Kidney (tissue), 14 donors: Measurements from ENCODE around the gene AP1M1. TPM values are rescaled to one million over a fixed set of nuclear protein-coding genes. Genes with fewer than 3 reads are reported as not detected.
A peak's percentile ranks its signal among the peaks of the same experiment; 100 is the strongest.

Source experiments
- DNase-seq, 5 donors: peaks; one replicate each; pipeline ENCODE4 v3.0.0-alpha.2; 2013 to 2020
- FAIRE-seq: peaks from 2 replicates; lab custom pipeline; 2012; peaks lifted over from hg19 to GRCh38; lab: Jason Lieb, UNC
- H3K27ac ChIP-seq, 2 donors: one replicate each; pipeline ENCODE4 v1.7.0; 2013; ENCODE audit warnings: low read depth in 2 of 2, low read length in 2 of 2, inconsistent platforms in 1 of 2
- H3K27me3 ChIP-seq: one replicate; pipeline ENCODE4 v1.7.1; 2013; ENCODE audit warnings: low read length, inconsistent platforms; ENCODE audit not compliant: control insufficient read depth, insufficient read depth
- H3K36me3 ChIP-seq, 3 donors: one replicate each; pipeline versions ENCODE4 v1.7.0 to v1.7.1; 2013; ENCODE audit warnings: low read length in 3 of 3, control low read depth in 1 of 3, inconsistent platforms in 1 of 3; ENCODE audit not compliant: insufficient read depth in 3 of 3, control insufficient read depth in 2 of 3
- H3K4me1 ChIP-seq, 3 donors: one replicate each; pipeline versions ENCODE4 v1.7.0 to v1.7.1; 2013; ENCODE audit warnings: low read length in 3 of 3, inconsistent platforms in 1 of 3, low read depth in 1 of 3; ENCODE audit not compliant: control insufficient read depth in 2 of 3, insufficient read depth in 2 of 3
- H3K4me3 ChIP-seq, 3 donors: one replicate each; pipeline versions ENCODE4 v1.7.0 to v1.8.1; 2013; ENCODE audit warnings: low read length in 3 of 3, control low read depth in 1 of 3, inconsistent platforms in 1 of 3
- H3K9ac ChIP-seq, 3 donors: one replicate each; pipeline versions ENCODE4 v1.7.0 to v1.7.1; 2013; ENCODE audit warnings: low read length in 3 of 3, control low read depth in 1 of 3, inconsistent platforms in 1 of 3
- H3K9me3 ChIP-seq, 3 donors: one replicate each; pipeline versions ENCODE4 v1.7.0 to v1.7.1; 2013; ENCODE audit warnings: low read length in 3 of 3, control low read depth in 1 of 3, inconsistent platforms in 1 of 3; ENCODE audit not compliant: control insufficient read depth in 2 of 3, insufficient read depth in 1 of 3
- intact Hi-C: fragments of 100-400 bp; cut with DNase I; formaldehyde crosslinking; loops from one replicate; pipeline ENCODE4 v1.11.1; 2022
- polyA plus RNA-seq: library from polyadenylated mRNA; stranded (reverse); fragments of 350-450 nt; fragmentation: Illumina TruSeq; extraction: RNeasy Lipid Tissue Mini Kit (QIAGEN cat#74804); gene quantifications from one replicate; pipeline ENCODE4 v1.2.3, GENCODE V29; 2014; ENCODE audit warnings: low read depth, low replicate concordance; ENCODE audit not compliant: insufficient read depth
- total RNA-seq: library from RNA; stranded (reverse); fragmentation: NEBNext Ultra II Directional; extraction: Animal tissue kit (Norgen Biotek cat#: 25700); gene quantifications from one replicate; pipeline ENCODE4 v1.2.1, GENCODE V29; 2021
- TF ChIP-seq, protein P1 (sequence below): IDR thresholded peaks from 3 replicates; pipeline ENCODE4 v1.5.1; 2012; ENCODE audit warnings: mild to moderate bottlenecking, moderate library complexity, borderline replicate concordance; ENCODE audit not compliant: insufficient read depth; ENCODE audit errors: extremely low read depth
- donor health status: control.
- donor health status: control.
- donor health status: control.
- donor health status: control.
- donor health status: control.
- donor health status: DM: yes; HTN: yes; CAD: no.
- donor health status: Normal renal cell carcinoma (clear cell type).

Gene AP1M1
- total and polyA plus RNA-seq, 2 donors from 2014 or later, result 56.0 to 67.8 TPM

DNA sequence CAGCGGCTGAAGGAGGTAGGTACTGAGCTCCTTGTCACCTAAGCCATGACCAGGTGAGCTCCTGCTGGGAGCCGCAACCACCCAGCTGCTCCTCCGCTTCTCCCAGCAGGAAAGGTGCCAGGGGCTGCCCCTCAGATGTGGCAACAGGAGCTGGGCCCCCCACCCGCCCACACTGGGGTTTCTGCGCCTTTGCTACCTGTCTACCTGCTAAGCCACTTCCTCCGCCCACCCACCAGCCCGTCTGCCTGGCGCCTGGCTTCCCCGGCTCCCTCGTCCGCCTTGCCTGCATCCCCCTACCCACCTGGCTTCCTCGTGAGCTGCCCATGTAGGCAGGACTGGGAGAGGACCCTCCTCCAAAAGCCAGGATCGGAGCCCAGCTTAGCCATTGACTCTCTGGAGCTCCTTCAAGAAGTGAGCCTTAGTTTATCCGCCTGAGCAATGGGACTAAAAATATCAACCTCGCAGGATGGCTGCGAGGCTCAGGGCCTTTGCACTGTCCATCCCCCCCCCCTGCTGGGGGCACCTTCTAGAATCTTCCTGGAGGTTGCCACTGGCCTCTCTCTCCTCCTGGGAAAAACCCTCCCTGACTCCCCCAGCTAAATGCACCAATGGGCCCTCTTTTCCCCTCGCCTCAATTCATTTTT is 71.1 kb downstream of the AP1M1 start:
- no peaks in the 10 kb centered on the region for H3K36me3 ChIP-seq
- H3K4me3 ChIP-seq, result no peak overlapping the region
- no peak overlapping the region for H3K27ac ChIP-seq
- H3K9ac ChIP-seq, result no peak overlapping the region
- H3K9me3 ChIP-seq, result no peaks in the 10 kb centered on the region
- H3K27me3 ChIP-seq, result no peaks in the 10 kb centered on the region
- TF ChIP-seq, protein P1, sequence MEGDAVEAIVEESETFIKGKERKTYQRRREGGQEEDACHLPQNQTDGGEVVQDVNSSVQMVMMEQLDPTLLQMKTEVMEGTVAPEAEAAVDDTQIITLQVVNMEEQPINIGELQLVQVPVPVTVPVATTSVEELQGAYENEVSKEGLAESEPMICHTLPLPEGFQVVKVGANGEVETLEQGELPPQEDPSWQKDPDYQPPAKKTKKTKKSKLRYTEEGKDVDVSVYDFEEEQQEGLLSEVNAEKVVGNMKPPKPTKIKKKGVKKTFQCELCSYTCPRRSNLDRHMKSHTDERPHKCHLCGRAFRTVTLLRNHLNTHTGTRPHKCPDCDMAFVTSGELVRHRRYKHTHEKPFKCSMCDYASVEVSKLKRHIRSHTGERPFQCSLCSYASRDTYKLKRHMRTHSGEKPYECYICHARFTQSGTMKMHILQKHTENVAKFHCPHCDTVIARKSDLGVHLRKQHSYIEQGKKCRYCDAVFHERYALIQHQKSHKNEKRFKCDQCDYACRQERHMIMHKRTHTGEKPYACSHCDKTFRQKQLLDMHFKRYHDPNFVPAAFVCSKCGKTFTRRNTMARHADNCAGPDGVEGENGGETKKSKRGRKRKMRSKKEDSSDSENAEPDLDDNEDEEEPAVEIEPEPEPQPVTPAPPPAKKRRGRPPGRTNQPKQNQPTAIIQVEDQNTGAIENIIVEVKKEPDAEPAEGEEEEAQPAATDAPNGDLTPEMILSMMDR, result no peak
- FAIRE-seq, result no peak
- H3K4me1 ChIP-seq, result peaks cover 0 to 2% (median 0%) of the 10 kb centered on the region in 3 donors
- intact Hi-C loops, result no loop called here
- peak in 1 of 5 donors; percentile 71 for DNase-seq

DNA sequence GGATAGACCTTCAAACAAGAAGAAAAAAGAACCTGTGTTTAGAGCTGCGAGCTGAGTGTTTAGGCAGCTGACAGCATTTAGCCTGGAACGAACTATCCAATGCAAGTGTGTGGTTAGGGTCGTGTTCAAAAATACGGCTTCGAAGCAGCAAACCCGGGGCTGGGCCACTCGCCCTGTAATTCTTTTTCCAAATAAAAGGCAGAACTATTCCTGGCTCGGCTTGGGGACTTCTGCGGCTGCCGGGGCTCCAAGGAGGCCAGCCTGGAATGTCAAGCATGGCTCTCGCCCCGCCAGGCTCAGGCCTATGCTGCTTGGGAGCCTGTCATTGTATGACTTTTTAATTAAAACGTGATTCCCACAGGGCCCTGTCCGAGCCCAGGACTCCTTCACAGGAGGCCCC is 75.2 kb downstream of the AP1M1 start:
- no peaks in the 10 kb centered on the region for H3K9me3 ChIP-seq
- peaks cover 0 to 2% (median 0%) of the 10 kb centered on the region in 3 donors for H3K4me1 ChIP-seq
- FAIRE-seq (no peak), DNase-seq (peak in 2 of 5 donors; percentile 73 to 86)
- H3K27me3 ChIP-seq, result no peaks in the 10 kb centered on the region
- no peak overlapping the region for H3K4me3 ChIP-seq
- peak overlapping the region in 1 of 2 donors; percentile 43 for H3K27ac ChIP-seq
- TF ChIP-seq, protein P1, result no peak
- no peak overlapping the region for H3K9ac ChIP-seq
- intact Hi-C loops, result no loop called here
- no peaks in the 10 kb centered on the region for H3K36me3 ChIP-seq

DNA sequence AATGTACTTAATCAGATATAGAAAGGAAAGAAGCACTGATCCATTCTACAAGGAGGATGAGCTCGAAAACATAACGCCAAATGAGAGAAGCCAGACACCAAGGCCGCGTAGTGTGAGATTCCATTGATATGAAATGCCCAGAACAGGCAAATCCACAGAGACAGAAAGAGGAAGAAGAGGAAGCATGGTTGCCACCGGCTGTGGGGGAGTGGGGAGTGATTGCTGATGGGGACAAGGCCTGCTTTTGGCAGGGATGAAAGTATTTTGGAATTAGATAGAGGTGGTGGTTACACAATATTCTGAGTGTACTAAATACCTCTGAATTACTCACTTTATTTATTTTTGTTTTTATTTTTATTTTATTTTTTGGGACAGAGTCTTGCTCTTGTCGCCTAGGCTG is 76.7 kb downstream of the AP1M1 start:
- FAIRE-seq (no peak), DNase-seq (no peak)
- intact Hi-C loops, result no loop called here
- Histone ChIP-seq H3K4me3 (no peak overlapping the region), H3K9me3 (no peaks in the 10 kb centered on the region), H3K4me1 (peaks cover 0 to 2% (median 0%) of the 10 kb centered on the region in 3 donors), H3K27me3 (no peaks in the 10 kb centered on the region), H3K27ac (no peak overlapping the region), H3K36me3 (no peaks in the 10 kb centered on the region), H3K9ac (no peak overlapping the region)
- TF ChIP-seq, protein P1, result no peak
